Measurements from ENCODE around the gene CPN2. TPM values are rescaled to one million over a fixed set of nuclear protein-coding genes. Genes with fewer than 3 reads are reported as not detected.

CPN2 gene
- total and polyA plus RNA-seq, 4 donors, result 20.4 to 196 (median 128) TPM

GRCh38 chr3:194330160-194330559 lies 21.0 kb downstream of the CPN2 start:
- no peak for DNase-seq (ENCODE audit: low spot score)
- Histone ChIP-seq H3K9ac (ENCODE audit: low read depth in 1 of 2, low read length in 2 of 2) (no peak overlapping the region), H3K4me3 (ENCODE audit: low read depth in 1 of 3, low read length in 3 of 3) (no peak overlapping the region), H3K27me3 (ENCODE audit: control insufficient read depth in 4 of 4, insufficient read depth in 4 of 4, low read length in 3 of 4) (no peaks in the 10 kb centered on the region), H3K4me1 (ENCODE audit: control insufficient read depth in 4 of 4, insufficient read depth in 4 of 4, low read length in 3 of 4) (peaks cover 11 to 41% (median 38%) of the 10 kb centered on the region in 4 donors), H3K27ac (ENCODE audit: low read depth in 1 of 2, low read length in 2 of 2) (no peak overlapping the region), H3K36me3 (ENCODE audit: control insufficient read depth in 4 of 4, insufficient read depth in 3 of 4, low read depth in 1 of 4, low read length in 3 of 4) (no peaks in the 10 kb centered on the region), H3K9me3 (ENCODE audit: control insufficient read depth in 4 of 4, low read length in 3 of 4) (no peaks in the 10 kb centered on the region)
- WGBS, result 89% methylated on average over 10 of the region's 10 CpGs
- TF ChIP-seq RAD21 (IDR thresholded peaks at IDR 0.05) (no peak), TAF1 (conservative IDR thresholded peaks at IDR 0.05) (no peak), EGR1 (IDR thresholded peaks at IDR 0.05; ENCODE audit: low read depth in 2 of 2) (no peak), REST (IDR thresholded peaks at IDR 0.05) (no peak), FOXA1 (IDR thresholded peaks at IDR 0.05) (no peak), RXRA (IDR thresholded peaks at IDR 0.05) (no peak), JUND (IDR thresholded peaks at IDR 0.05) (no peak), SP1 (IDR thresholded peaks at IDR 0.05) (no peak), NR2F2 (IDR thresholded peaks at IDR 0.05) (no peak), YY1 (IDR thresholded peaks at IDR 0.05) (no peak)

- Histone ChIP-seq H3K4me3 (ENCODE audit: low read depth in 1 of 3, low read length in 3 of 3) (no peak overlapping the region), H3K9ac (ENCODE audit: low read depth in 1 of 2, low read length in 2 of 2) (no peak overlapping the region), H3K36me3 (ENCODE audit: control insufficient read depth in 4 of 4, insufficient read depth in 3 of 4, low read depth in 1 of 4, low read length in 3 of 4) (no peaks in the 10 kb centered on the region), H3K9me3 (ENCODE audit: control insufficient read depth in 4 of 4, low read length in 3 of 4) (no peaks in the 10 kb centered on the region), H3K27me3 (ENCODE audit: control insufficient read depth in 4 of 4, insufficient read depth in 4 of 4, low read length in 3 of 4) (no peaks in the 10 kb centered on the region), H3K27ac (ENCODE audit: low read depth in 1 of 2, low read length in 2 of 2) (no peak overlapping the region), H3K4me1 (ENCODE audit: control insufficient read depth in 4 of 4, insufficient read depth in 4 of 4, low read length in 3 of 4) (peaks cover 11 to 41% (median 38%) of the 10 kb centered on the region in 4 donors)
- no peak for DNase-seq (ENCODE audit: low spot score)
- TF ChIP-seq NR2F2 (IDR thresholded peaks at IDR 0.05) (no peak), RXRA (IDR thresholded peaks at IDR 0.05) (no peak), CTCF (IDR thresholded peaks at IDR 0.05; ENCODE audit: low read depth, low read length, missing input control) (no peak), REST (IDR thresholded peaks at IDR 0.05) (no peak), ZBTB33 (IDR thresholded peaks at IDR 0.05) (no peak), MAX (IDR thresholded peaks at IDR 0.05) (no peak)
- 78% methylated on average over 7 of the region's 7 CpGs for WGBS
These were observed 21.6 kb downstream of the CPN2 start for GRCh38 chr3:194329583-194329965.

All from liver (tissue), 9 donors.